ENCODE results near the gene SNX3.

GRCh38 chr6:108254433-108255410 lies 6.1 kb downstream of the SNX3 start:
- TF ChIP-seq CTCF (IDR thresholded peaks at IDR 0.05) (no peak), POLR2A (IDR thresholded peaks at IDR 0.05) (no peak), EP300 (IDR thresholded peaks at IDR 0.05) (no peak), POLR2AphosphoS5 (IDR thresholded peaks at IDR 0.05) (no peak)

All from suprapubic skin (tissue), 4 donors.